NT2/D1 (cell line): ENCODE measurements around the gene PCNT.

Experiments used
- DNase-seq: peaks from one replicate; pipeline ENCODE4 v3.0.0-alpha.2; 2011; ENCODE audit warnings: low read depth, low spot score
- H3K27me3 ChIP-seq: 2 replicates; pipeline ENCODE4 v1.6.0; 2011; ENCODE audit warnings: mild to moderate bottlenecking; ENCODE audit not compliant: insufficient read length, insufficient read depth
- H3K36me3 ChIP-seq: 2 replicates; pipeline ENCODE4 v1.6.1; 2011; ENCODE audit warnings: mild to moderate bottlenecking, low read length, mixed read lengths; ENCODE audit not compliant: insufficient read depth, insufficient read length
- H3K4me1 ChIP-seq: 2 replicates; pipeline ENCODE4 v1.5.1; 2011; ENCODE audit not compliant: insufficient read depth, insufficient read length
- H3K4me3 ChIP-seq: 2 replicates; pipeline ENCODE4 v1.5.1; 2011; ENCODE audit warnings: low read depth; ENCODE audit not compliant: insufficient read length
- H3K9ac ChIP-seq: 2 replicates; pipeline ENCODE4 v1.6.0; 2011; ENCODE audit warnings: low read depth; ENCODE audit not compliant: insufficient read length
- H3K9me3 ChIP-seq: 2 replicates; pipeline ENCODE4 v1.5.1; 2011; ENCODE audit warnings: mild to moderate bottlenecking, low read length; ENCODE audit not compliant: insufficient read depth
- SUZ12 ChIP-seq: IDR thresholded peaks from 2 replicates; pipeline ENCODE4 v1.6.1; 2011; ENCODE audit not compliant: insufficient read length, insufficient read depth; ENCODE audit errors: extremely low read depth
- YY1 ChIP-seq: IDR thresholded peaks from 2 replicates; pipeline ENCODE4 v1.6.1; 2011; ENCODE audit not compliant: insufficient read length, insufficient read depth
- ZNF274 ChIP-seq: IDR thresholded peaks from 2 replicates; pipeline ENCODE4 v1.6.1; 2011; ENCODE audit warnings: mild to moderate bottlenecking, low read depth, low read length

PCNT gene

DNA sequence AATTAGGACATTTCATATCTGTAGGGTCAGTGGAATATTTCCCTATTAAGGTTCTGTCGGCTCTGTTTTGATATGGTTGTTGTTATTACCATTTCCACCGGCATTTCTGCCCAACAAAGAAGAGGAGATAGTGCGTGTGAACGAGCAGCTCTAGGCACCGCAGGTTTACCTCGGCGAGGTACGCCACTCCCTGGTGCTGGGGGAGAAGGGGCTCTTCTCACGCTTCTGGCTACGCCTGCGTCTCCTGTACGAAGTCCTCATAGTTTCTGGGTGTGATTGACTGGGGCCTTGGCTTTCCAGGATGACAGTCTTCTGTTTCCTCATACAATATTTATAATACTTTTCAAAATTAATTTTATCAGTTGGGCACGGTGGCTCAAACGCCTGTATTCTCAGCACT, 80.3 kb downstream of the PCNT start:
- H3K36me3 ChIP-seq, result peaks cover 58% of the 10 kb centered on the region
- H3K9ac ChIP-seq, result no peak overlapping the region
- H3K27me3 ChIP-seq, result no peaks in the 10 kb centered on the region
- peaks cover 2% of the 10 kb centered on the region for H3K4me1 ChIP-seq
- TF ChIP-seq YY1 (no peak), SUZ12 (no peak)
- H3K4me3 ChIP-seq, result no peak overlapping the region
- H3K9me3 ChIP-seq, result no peaks in the 10 kb centered on the region
- DNase-seq, result no peak

DNA sequence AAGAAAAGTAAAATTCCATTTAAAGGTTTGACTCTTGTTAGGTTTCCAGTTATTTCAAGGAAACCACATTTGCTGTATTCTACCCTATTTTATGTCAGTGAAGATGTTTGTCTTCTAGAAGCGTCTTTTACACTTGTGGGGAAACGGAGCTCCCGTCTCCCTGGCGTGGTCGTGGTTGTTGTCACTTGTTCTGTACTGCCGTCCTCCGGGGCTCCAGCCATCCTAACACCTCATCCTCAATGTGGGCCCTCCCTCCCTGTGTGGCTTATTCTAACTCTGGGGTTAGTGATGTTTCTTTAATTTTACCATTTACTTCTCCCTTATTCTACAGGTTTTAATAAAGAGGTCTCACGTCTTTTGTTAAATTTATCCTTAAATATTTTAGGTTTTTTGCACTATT, 82.0 kb downstream of the PCNT start:
- TF ChIP-seq ZNF274 (no peak), YY1 (no peak), SUZ12 (no peak)
- peaks cover 5% of the 10 kb centered on the region for H3K4me1 ChIP-seq
- H3K27me3 ChIP-seq, result no peaks in the 10 kb centered on the region
- no peak overlapping the region for H3K9ac ChIP-seq
- H3K9me3 ChIP-seq, result no peaks in the 10 kb centered on the region
- no peak for DNase-seq
- H3K4me3 ChIP-seq, result no peak overlapping the region
- H3K36me3 ChIP-seq, result peaks cover 53% of the 10 kb centered on the region

DNA sequence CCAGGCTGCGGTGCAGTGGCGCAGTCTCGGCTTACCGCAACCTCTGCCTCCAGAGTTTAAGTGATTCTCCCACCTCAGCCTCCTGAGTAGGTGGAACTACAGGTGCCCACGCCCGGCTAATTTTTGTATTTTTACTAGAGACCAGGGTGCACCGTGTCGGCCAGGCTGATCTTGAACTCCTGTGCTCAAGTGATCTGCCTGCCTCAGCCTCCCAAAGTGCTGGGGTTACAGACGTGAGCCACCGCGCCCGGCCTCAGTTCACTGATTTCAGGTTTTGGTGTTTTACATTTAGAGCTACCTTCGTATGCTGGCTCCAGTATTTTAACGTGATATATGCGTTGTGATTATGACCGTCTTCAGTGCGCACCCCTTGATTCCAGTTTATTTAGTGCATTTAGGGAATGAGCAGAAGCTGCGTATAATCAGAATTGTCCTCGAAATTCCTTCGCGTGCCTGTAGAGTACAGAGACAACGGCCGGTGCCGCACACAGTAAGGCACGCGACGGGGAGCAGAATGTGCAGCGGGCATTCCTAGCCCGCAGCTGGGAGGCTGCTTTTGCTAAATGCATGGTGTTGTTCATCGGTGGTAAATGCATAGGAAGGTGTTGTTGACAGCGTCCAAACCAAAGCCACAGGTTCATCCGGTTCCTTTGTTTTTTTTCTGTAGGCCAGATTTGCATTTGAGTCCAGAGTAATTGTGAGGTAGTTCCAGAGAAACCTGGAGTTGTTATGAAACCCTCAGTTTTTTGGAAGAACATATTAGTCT, 85.9 kb downstream of the PCNT start:
- peak overlapping the region; percentile 32 for H3K9ac ChIP-seq
- H3K4me1 ChIP-seq, result peaks cover 15% of the 10 kb centered on the region
- H3K36me3 ChIP-seq, result peaks cover 45% of the 10 kb centered on the region
- no peaks in the 10 kb centered on the region for H3K9me3 ChIP-seq
- no peaks in the 10 kb centered on the region for H3K27me3 ChIP-seq
- no peak overlapping the region for H3K4me3 ChIP-seq
- no peak for DNase-seq
- TF ChIP-seq ZNF274 (no peak), SUZ12 (no peak), YY1 (no peak)

DNA sequence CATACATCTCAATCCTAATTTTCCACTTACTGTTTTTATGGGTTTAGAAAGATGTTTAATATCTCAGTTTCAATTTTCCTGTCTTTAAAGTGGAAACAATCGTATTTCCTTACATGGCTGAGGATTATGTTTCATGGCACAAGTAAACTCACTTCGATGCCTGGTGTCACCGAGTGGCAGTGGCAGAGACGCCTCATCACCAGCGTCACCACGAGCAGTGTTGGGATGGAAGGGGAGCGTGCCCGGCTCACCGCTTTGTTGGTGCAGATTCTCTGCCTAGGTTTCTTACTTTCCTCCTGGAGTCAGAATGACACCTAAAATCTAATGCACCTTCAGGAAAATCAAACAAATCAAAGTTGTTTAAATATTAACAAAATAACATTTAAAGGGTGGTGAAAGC, 86.6 kb downstream of the PCNT start:
- Histone ChIP-seq H3K4me3 (no peak overlapping the region), H3K36me3 (peaks cover 42% of the 10 kb centered on the region), H3K9me3 (no peaks in the 10 kb centered on the region), H3K9ac (no peak overlapping the region), H3K4me1 (peaks cover 15% of the 10 kb centered on the region), H3K27me3 (no peaks in the 10 kb centered on the region)
- TF ChIP-seq ZNF274 (no peak), SUZ12 (no peak), YY1 (no peak)
- no peak for DNase-seq

DNA sequence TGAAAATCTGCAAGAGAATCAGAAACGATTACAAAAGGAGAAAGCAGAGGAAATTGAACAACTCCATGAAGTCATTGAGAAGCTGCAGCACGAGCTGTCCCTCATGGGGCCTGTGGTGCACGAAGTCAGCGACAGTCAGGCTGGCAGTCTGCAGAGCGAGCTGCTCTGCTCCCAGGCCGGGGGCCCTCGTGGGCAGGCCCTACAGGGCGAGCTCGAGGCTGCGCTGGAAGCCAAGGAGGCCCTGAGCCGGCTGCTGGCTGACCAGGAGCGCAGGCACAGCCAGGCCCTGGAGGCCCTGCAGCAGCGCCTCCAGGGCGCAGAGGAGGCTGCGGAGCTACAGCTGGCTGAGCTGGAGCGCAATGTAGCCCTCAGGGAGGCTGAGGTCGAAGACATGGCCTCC, 87.3 kb downstream of the PCNT start:
- Histone ChIP-seq H3K4me3 (no peak overlapping the region), H3K27me3 (no peaks in the 10 kb centered on the region), H3K4me1 (peaks cover 15% of the 10 kb centered on the region), H3K36me3 (peaks cover 50% of the 10 kb centered on the region), H3K9me3 (no peaks in the 10 kb centered on the region), H3K9ac (peak overlapping the region; percentile 24)
- DNase-seq, result no peak
- TF ChIP-seq SUZ12, result no peak
- no peak for TF ChIP-seq YY1
- no peak for TF ChIP-seq ZNF274

DNA sequence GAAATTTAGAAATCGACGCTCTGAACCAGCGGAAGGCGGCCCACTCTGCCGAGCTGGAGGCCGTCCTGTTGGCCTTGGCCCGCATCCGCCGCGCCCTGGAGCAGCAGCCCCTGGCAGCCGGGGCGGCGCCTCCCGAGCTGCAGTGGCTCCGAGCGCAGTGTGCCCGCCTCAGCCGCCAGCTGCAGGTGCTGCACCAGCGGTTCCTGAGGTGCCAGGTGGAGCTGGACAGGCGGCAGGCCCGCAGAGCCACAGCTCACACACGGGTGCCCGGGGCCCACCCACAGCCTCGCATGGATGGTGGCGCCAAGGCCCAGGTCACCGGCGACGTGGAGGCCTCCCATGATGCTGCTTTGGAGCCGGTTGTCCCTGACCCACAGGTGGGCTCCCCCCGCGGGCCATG, 87.7 kb downstream of the PCNT start:
- Histone ChIP-seq H3K9me3 (no peaks in the 10 kb centered on the region), H3K36me3 (peaks cover 54% of the 10 kb centered on the region), H3K4me3 (no peak overlapping the region), H3K27me3 (no peaks in the 10 kb centered on the region), H3K9ac (no peak overlapping the region), H3K4me1 (peaks cover 15% of the 10 kb centered on the region)
- TF ChIP-seq YY1, result no peak
- TF ChIP-seq SUZ12, result no peak
- TF ChIP-seq ZNF274, result no peak
- no peak for DNase-seq

DNA sequence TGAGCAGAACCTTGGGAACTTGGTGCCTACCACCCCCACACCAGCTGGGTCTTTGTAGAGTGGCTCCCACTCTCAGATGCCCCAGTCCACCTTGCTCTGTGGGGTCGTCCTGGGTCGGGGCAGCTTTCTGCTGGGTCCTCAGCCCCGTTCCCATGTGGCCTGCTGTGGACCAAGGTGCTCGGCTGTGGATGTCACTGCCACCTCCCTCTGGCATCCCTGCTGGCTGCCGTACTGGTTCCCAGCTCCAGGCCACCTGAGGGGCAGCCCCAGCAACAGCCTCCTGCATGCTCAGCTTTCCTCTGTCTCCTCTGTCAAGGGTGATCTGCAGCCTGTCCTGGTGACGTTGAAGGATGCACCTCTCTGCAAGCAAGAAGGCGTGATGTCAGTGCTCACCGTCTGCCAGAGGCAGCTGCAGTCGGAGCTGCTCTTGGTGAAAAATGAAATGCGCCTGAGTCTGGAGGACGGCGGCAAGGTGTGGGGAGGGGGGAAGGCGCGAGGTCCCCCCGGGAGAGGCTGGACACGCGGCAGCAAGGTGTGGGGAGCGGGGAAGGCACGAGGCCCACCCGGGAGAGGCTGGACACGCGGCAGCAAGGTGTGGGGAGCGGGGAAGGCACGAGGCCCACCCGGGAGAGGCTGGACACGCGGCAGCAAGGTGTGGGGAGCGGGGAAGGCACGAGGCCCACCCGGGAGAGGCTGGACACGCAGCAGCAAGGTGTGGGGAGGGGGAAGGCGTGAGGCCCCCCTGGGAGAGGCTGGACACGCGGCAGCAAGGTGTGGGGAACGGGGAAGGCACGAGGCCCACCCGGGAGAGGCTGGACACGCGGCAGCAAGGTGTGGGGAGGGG, 88.8 kb downstream of the PCNT start:
- no peak overlapping the region for H3K9ac ChIP-seq
- no peak for DNase-seq
- peaks cover 63% of the 10 kb centered on the region for H3K36me3 ChIP-seq
- no peaks in the 10 kb centered on the region for H3K9me3 ChIP-seq
- TF ChIP-seq SUZ12 (no peak), YY1 (no peak), ZNF274 (no peak)
- peaks cover 15% of the 10 kb centered on the region for H3K4me1 ChIP-seq
- H3K4me3 ChIP-seq, result no peak overlapping the region
- no peaks in the 10 kb centered on the region for H3K27me3 ChIP-seq
